Activated CD4-positive, alpha-beta T cell treated with anti-CD3 and anti-CD28 coated beads, Interleukin-2, amount 50 U/mL, for 24 hours (primary cell): ENCODE results near the gene CCNK.
A peak's percentile ranks its signal among the peaks of the same experiment; 100 is the strongest.

Experiments used
- DNase-seq, 2 donors: peaks; one replicate each; pipeline ENCODE4 v3.0.0-alpha.2; 2020; ENCODE audit warnings: low read depth in 1 of 2, low spot score in 1 of 2

Gene CCNK

DNA sequence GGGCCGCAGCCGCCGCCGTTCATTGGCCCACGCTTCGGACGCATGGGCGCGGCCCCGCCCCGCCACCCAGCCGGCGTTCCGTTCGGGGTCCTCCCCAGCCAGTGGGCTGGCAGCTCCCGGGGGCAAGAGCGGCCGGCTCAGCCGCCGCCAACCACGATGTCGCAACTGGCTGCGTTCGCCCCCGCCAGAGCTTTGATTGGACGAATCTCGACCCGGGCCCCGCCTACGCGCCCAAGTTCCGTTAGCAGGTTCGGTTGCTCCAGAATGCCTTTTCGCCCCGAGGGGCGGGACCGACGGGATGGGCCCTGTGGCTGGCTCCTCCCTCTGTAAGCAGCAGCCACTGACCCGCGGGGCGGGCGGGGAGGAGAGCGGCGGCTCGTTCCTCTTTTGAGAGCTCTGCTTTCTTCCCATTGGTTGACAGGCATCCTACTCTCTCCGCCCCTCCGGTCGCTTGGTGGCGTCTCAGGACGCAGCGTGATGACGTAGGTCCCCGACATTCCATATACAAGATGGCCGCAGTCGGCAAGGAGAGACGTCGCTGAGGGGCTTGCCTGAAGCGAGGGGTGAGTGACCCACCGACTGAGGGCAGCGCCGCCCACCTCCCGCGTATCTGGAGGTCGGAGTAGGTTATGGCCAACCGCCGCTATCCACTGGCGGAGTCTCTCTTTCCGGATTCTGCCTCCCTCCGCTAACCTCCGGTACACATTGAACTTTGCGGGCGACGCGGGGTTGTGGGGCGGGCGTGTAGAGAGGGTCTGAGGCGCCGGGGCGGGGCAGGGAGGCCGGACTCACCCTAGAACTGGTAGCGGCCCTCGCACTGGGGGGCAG lies at the start of gene CCNK:
Gene CCNK, plus strand, starts transcription at position 493 of the 828 bp plus-strand sequence. CDS start 11,269 bp downstream, outside the sequence.
- peak; percentile 100 for DNase-seq

DNA sequence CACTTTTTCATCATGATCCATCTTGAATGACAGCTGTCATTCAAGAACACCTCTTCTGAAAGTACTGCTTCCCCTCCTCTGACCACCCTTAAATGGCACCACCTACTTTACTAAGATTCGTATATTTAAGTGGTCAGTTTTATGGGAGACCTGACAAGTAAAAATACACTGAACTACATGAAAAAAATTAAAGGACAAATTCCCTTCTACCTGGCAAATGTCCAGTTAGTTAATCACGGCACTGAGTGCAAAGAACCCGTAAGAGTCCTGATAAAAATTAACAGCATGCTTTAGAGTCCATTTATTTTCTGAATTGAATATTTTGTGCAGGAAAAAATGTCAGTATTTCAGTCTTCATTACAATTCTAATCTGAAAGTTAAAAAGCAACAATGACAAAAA lies 49.2 kb upstream of the CCNK start:
- DNase-seq, result no peak

DNA sequence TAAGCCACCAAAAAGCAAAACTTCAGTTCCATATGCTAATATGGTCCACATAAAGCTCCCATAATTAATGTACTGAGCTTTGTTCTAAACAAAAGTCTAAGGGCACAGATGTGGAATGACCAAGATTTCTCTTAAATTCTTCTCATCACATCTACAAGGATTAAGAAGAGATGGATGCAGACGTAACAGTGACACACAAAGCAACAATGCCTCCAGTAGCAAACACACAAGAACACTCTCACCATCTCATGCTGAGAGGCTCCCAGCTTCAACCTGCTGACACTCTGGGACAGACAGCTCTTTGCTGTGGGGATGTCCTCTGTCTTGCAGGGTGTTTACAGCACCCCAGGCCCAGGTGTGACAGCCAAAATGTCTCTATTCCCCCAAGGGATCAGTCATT lies 48.7 kb upstream of the CCNK start:
- no peak for DNase-seq

DNA sequence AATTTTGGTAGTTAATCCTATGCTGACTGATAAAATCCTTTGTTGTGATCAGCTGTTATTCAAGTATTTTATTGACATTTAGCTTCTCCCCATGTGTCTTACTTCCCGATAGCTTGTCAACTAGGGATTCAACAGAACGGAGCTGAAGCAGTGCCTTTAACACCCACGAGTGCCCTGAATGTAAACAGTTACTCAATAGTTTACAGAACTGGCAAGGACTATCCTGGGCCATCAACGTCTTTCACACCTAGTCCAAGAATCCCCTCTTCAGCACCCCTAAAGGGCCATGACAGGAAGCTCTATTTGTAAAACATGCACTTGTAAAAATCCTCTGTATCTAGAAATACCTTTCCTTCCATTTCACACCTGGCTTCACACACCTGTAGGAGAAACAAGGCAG lies 45.9 kb upstream of the CCNK start:
- no peak for DNase-seq

DNA sequence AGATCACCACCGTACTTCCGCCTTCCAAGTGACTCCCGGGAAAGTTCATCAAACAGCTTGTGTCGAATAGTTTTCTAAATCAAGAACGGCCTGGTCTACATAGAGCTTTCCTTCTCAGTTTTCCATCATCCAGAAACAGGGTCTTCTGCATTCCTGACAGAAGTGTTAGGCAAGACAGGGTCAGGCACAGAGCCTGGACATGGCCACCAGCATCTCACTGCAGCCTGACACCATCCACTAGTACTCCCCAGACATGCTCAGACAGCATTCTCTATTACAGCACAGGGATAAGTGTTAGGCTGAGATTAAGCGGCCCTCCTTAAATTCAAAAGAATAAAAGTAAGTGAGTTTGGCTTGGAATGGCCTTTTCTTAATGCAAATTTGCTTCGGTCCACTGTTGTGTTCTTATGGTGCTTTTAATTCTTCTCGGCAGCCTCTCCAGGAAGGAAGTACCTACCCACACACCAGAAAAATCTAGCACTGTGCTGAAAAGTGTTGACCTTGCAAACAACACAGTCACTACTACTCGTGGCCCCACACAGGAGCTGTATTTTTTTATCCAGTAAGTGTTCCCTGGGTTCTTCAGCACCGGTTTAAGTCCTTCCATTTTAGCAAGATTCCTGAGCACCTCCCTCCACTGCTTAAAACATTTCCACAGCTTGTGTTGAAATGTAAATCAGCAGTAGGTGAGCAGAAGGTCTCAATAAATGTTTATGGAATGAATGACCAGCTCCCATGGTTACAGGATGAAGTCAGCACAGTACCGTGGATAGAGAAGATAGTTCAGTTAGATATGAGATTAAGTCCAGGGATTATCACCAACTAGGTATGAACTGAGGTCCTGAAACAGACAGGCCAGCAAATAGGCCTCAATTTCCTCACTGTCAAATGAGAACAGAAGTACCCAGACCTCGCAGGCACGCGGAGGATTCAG lies 44.7 kb upstream of the CCNK start:
- DNase-seq, result no peak

DNA sequence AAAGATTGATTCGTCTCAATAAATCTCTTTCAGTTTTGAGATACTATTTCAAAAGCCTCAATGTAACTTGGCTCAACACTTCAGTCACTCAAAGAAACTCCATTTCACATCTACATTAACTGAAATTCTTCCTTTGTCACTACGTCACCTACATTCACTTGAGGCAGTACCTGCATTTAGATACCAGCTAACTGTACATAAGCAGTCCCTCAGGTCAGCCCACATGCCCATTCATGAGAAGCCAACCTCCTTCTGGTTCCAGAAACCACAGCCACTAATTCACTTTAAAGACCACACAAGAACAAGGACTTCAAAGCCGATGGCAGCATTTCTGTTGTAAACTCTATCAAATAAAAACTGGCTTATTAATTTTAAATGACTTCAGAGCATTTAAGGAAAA lies 43.5 kb upstream of the CCNK start:
- no peak for DNase-seq

DNA sequence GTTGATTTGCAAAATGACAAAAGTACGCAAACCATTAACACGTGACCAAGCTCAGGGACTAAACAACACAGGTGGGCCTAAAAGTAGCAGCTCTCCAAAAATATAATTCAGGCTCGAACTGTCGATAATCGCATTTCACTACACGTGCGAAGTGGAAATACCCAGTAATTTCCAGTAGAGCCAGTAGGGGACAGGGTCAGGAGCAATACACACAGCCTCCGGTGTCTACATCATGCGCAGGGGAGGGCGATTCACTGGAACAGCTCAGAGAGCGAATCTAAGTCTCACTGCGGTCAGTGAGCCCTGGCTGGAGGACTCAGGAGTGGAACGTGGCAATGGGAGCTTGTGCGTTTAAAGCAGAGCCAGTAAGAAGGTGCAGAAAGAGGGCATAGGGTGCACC lies 40.9 kb upstream of the CCNK start:
- DNase-seq, result no peak

DNA sequence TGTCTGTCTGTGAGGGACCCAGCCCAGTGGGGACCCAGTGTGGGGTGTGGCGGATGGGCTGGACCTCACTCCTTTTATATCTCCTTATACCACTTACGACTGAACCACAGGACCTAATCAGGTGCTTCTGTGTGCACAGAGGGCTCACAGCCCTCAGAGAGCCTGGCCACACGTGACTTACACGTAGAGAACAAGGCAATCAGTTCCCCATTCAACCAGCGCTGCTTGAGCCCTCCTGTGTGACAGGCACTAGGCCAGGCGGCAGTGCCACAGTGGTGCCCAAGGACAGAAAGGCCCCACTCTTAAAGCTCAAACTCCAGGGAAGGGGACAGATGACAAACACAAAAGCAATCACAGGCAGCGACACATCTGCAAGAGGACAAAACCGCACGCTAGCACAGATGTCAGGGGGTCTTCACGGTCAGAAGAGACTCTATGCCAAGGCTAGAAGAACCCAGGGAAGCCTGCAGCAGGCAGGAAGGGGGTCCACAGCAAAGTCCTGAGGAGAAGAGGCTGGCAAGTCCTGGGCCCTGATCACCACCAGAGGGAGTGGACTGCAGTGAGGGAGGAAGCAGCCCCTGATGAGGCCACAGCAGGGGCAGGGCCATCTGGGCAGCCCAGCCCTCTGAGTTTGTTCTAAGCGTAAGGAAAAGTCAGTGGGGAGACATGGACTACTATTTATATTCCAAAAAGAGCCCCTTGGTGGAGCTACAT lies 39.9 kb upstream of the CCNK start:
- no peak for DNase-seq

DNA sequence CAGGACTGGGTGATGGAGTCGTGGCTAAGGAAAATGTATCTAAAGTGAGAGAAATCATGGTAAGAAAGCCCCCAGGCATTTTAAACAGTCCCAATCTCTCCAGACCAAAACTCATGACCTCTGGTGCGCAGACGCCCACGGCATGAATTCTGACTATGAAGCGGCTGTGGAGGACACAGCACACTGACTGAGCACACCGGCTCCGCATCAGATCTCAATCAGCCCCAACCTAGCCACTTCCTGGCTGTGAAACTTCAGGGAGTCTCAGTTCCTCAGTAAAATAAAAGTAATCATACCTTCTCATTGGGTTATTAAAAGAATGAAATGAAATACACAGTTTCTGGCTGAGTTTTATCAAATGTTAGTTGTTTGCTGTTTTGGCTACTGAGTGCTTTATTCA lies 39.3 kb upstream of the CCNK start:
- DNase-seq, result no peak

DNA sequence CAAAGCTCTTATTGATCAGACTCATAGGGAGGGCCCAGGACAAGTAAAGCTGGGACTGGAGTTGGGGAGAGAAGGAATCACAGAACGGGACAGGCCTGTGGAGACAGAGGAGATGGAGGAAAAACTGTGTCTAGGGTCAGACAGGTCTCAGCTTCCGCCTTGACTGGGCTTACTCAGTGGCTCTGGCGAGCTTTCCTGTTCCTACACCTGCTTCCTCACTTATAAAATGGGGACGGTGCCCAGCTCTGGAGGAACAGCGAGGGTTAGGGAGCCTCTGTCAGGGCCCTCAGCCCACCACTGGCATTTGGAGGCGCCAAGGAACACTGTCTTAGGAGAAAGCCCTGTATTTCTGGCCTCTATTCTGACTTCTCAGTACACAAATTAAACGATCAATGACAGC lies 35.3 kb upstream of the CCNK start:
- DNase-seq, result no peak

DNA sequence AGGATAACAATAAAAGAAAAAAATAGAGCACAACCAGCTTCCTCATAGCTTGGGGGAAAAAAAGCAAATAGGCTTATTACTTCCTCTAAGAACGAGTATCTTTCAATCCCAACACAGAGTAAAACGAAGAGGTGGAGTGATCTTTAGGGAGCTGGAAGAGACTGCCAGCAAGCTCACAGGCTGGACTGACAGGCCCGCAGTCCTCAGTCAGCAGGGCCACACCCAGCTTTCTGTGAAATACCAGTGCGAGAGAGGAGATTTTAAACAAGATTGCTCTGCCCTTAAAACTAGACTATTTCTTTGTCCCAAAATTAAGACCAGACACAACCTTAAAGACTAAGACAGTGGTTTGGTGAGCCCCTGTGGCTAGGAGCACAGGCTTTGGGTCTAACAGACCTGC lies 33.5 kb upstream of the CCNK start:
- no peak for DNase-seq

DNA sequence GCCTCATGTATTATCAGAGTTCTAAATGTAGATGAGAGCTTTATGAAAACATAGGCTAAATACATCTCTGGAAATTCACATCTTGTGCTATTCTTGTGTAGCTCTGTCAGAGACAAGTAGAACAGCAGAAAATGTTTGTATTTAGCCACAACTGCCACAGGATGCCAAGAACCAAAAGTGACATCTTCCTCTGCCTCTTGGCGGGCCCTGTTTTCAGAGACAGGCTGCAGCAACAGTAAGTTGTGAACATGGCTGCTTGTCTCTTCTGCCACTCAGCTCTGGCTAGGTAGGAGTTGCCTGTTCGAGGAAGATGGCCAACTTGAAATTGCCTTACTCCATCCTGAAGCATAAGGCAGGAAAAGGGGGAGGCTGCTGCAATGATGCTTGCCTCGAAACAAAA lies 30.9 kb upstream of the CCNK start:
- no peak for DNase-seq

DNA sequence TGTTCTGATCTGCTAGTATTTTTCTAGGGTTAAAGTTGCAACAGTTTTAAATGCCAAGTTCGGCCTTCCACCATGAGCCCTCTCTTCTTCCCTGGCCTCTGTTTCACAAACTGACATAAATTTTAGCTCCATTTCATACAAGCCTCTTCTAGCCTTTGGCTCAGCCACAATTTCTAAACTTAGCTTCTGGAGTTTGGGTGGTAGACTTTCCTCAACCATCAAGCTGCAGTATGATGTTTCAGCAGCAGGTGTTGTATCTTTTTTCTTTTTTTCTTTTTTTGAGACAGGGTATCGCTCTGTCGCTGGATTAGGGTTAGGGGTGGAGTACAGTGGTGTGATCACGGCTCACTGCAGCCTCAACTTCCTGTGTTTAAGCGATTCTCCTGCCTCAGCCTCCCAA lies 30.0 kb upstream of the CCNK start:
- DNase-seq, result no peak

DNA sequence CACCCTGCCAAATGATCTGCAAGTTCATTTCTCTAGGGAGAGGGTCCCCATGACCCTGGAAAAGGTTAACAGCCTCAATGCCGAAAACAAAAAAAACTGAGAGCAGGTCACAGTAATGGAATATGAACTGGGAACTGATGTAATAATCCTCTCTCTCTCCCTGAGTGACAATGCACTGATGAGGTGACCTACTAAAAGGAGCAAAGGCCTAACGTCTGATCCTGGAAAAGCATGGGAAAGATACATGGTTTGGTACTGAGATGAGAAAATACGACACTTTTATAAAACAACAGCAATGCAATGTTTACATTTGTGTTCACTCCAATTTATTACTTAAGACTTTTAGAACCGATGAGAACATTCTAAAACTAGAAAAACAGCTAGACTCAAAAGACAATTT lies 28.2 kb upstream of the CCNK start:
- DNase-seq, result no peak

DNA sequence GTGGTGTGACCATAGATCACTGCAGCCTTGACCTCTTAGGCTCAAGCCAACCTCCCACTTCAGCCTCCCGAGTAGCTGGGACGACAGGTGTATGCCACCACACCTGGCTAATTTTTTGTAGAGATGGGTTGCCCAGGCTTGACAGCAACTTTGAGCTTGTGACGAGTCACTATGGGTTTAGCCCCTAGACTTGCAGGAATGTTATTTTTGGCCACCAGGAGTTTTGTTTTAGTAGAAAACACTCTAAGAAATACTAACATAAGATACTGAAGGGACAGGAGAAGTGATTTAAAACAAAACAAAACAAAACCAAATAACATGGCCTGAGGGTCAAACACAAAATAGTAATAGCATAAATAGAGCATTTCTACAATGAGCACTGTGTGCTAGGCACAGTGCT lies 27.0 kb upstream of the CCNK start:
- DNase-seq, result no peak

DNA sequence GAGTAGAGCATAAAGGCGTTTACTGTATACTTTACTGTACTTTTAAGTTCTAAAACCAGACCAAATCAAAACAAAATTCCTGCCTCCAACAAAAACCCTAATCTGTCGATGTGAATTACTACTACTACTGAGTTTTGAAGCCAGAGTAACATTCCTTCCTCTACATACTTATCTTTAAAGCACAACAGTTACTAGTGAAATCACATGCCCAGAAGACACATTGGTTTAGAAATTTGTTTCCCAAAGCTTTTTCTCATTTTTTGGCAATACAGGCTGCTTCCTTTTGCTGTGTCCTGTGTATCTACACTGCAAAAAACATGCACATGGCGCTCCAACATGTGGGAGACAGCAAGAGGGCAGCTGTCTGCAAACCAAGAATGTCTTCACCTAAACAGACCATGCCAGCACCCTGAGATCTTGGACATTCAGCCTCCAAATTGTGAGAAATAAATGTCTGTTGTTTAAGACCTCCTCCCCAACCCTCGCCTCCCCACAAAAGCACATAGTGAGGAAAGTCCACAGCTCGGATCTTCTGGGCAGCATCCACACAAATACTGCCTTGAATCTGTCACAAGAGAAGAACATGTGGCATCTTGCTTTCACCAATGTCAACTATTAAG lies 21.6 kb upstream of the CCNK start:
- DNase-seq, result no peak

DNA sequence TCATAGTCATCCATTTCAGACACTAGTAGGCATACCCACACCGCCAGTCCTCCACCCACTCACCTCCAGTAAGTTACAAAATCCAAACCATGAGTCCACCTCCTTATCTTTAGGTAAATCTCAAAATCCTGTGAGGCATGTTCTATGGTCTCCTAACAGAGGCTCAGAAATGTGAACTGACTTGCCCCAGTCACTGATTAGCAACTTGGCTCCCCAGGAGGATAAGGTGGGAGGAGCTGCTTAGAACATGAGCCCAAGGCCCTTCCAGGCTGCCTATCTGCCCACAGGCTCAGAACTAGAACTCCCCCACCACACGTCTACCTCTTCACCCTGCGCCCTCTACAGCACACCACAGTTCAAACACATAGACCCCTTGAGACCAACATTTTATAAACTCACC lies 20.4 kb upstream of the CCNK start:
- no peak for DNase-seq

DNA sequence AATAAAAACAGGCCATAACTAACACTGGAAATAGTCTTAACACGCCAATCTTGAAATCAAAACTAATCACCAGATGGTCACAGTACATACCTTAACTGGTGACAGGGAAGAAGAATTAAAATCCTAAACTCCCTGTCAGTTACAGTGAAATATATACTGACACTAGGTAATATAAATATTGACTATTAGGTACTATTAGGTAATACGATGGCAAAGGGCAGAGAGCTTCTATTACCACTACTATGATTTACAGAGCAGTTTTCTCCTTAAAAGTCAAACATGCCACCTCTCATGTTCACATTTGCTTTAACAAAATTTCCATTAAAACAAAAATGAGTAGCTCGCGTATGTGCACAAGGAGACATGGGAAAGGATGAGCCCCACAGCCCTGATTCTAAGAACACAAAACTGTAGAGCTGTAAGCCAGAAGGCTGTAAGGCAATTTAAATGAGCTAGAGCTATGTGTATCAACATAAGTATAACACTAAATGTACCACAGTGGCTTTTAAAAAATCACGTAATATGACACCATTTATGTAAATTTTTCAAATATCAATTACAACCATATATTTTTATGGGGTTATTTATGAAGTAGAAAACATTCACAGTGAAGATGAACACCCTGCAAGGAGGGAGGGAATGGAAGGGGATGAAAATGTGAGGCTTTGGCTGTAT lies 19.7 kb upstream of the CCNK start:
- no peak for DNase-seq

DNA sequence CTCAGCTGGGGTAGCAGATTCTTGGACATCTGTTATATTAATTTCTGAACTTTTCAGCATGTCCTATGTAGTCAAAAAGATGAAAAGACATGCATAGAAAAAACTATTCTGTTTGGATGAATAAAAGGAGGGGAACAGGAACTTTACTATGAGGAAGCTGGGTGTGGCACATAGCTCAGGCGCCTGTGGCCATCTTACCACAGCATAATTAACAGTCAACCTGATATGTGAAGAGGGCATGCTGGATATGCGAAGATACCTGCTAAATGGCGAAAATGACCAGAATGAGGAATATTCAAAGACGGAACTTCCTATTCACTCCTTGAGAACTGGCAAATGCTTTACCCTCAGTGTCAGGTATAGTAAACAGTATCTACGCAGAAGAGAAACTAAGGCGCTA lies 19.0 kb upstream of the CCNK start:
- DNase-seq, result no peak

DNA sequence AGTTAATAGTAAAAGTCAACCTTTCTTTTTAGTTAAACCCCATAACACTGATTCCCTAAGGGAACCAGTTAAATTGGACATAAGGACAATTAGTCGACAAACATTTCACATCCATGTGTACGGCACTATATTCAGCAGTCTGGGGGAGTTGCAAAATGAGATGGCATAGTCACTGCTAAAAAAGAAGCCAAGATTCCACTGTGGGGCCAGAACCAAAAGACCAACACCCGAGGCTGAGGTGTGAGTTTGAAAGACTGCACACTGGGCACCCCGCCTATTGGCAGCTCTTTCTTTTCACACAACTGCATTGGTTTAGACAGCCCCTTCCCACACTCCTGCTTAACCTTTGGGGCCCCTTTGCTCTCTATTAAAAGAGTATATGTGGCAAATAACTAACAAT lies 17.2 kb upstream of the CCNK start:
- DNase-seq, result no peak

DNA sequence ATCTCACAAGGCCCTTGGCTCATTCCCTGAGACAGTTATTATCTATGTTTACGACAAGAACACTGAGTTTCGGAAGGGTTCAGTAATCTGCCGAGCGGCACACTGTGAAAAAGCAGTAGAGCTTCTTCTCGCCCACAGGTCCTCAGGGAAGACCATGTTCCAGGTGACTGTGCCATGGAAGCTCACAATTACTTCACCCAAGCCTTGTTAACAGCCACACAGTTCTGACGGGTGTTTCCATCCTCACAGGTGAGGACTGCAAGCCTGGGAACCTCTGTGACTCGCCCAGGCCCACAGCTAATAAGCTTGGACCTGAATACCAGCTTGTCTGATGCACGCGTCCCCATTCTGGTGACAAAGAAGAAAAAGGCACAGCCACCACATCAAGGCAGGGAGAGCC lies 15.9 kb upstream of the CCNK start:
- no peak for DNase-seq
